ENCODE measurements around the gene STATH. TPM values are rescaled to one million over a fixed set of nuclear protein-coding genes. Genes with fewer than 3 reads are reported as not detected.
"Not testable (repeated sequence)": the region's sequence is repeated elsewhere in the genome, so short reads cannot be mapped to it uniquely, and the experiment has no call there.

Gene STATH
- total RNA-seq, 6 experiments from 2014 or later, result not detected

- TF ChIP-seq CTCF (IDR thresholded peaks at IDR 0.05), result no peak
- Mint-ChIP-seq H3K4me3 (no peak overlapping the region), H3K4me1 (ENCODE audit: low read depth) (no peaks in the 10 kb centered on the region), H3K36me3 (ENCODE audit: low read depth) (no peaks in the 10 kb centered on the region), H3K27ac (no peak overlapping the region), H3K27me3 (ENCODE audit: insufficient read depth) (no peaks in the 10 kb centered on the region), H3K9me3 (peaks cover 16% of the 10 kb centered on the region)
- no peak for DNase-seq
These were observed 3.7 kb downstream of the STATH start for GRCh38 chr4:69999420-69999819.

GRCh38 chr4:70000711-70001110 lies 4.9 kb downstream of the STATH start:
- Mint-ChIP-seq H3K4me3 (no peak overlapping the region), H3K27me3 (ENCODE audit: insufficient read depth) (no peaks in the 10 kb centered on the region), H3K36me3 (ENCODE audit: low read depth) (no peaks in the 10 kb centered on the region), H3K4me1 (ENCODE audit: low read depth) (no peaks in the 10 kb centered on the region), H3K27ac (no peak overlapping the region), H3K9me3 (peaks cover 22% of the 10 kb centered on the region)
- DNase-seq, result no peak
- TF ChIP-seq CTCF (IDR thresholded peaks at IDR 0.05), result no peak

- Mint-ChIP-seq H3K9me3 (peaks cover 21% of the 10 kb centered on the region), H3K27me3 (ENCODE audit: insufficient read depth) (no peaks in the 10 kb centered on the region), H3K4me3 (no peak overlapping the region), H3K27ac (no peak overlapping the region), H3K36me3 (ENCODE audit: low read depth) (no peaks in the 10 kb centered on the region), H3K4me1 (ENCODE audit: low read depth) (no peaks in the 10 kb centered on the region)
- TF ChIP-seq CTCF (IDR thresholded peaks at IDR 0.05), result no peak
- DNase-seq, result no peak
These were observed 6.7 kb downstream of the STATH start for GRCh38 chr4:70002507-70002906.

- peaks cover 33% of the 10 kb centered on the region for H3K9me3 Mint-ChIP-seq
- no peaks in the 10 kb centered on the region for H3K36me3 Mint-ChIP-seq (ENCODE audit: low read depth)
- H3K4me1 Mint-ChIP-seq (ENCODE audit: low read depth), result no peaks in the 10 kb centered on the region
- H3K4me3 Mint-ChIP-seq, result no peak overlapping the region
- no peaks in the 10 kb centered on the region; the same call in 1 of the 2 replicates for H3K27me3 Mint-ChIP-seq (ENCODE audit: insufficient read depth)
- TF ChIP-seq CTCF (IDR thresholded peaks at IDR 0.05), result no peak
- DNase-seq, result no peak
- no peak overlapping the region for H3K27ac Mint-ChIP-seq
These were observed 13.0 kb downstream of the STATH start for GRCh38 chr4:70008771-70009170.

- H3K36me3 Mint-ChIP-seq (ENCODE audit: low read depth); DNase-seq; H3K27ac Mint-ChIP-seq; H3K4me1 Mint-ChIP-seq (ENCODE audit: low read depth); H3K4me3 Mint-ChIP-seq; H3K27me3 Mint-ChIP-seq (ENCODE audit: insufficient read depth): not testable (repeated sequence)
- peaks cover 11% of the 10 kb centered on the region for H3K9me3 Mint-ChIP-seq
These were observed 23.2 kb downstream of the STATH start for GRCh38 chr4:70019006-70019405.

GRCh38 chr4:70023218-70023617 lies 27.5 kb downstream of the STATH start:
- Mint-ChIP-seq H3K36me3 (ENCODE audit: low read depth) (no peaks in the 10 kb centered on the region), H3K9me3 (peaks cover 14% of the 10 kb centered on the region), H3K27me3 (ENCODE audit: insufficient read depth) (no peaks in the 10 kb centered on the region), H3K4me3 (no peak overlapping the region), H3K4me1 (ENCODE audit: low read depth) (no peaks in the 10 kb centered on the region), H3K27ac (no peak overlapping the region)
- no peak for TF ChIP-seq CTCF (IDR thresholded peaks at IDR 0.05)
- no peak for DNase-seq

Measured in HFFc6 (cell line).